Hepatocyte (in vitro differentiated cells): ENCODE measurements around the gene USP24.

Experiments used
- EZH2 ChIP-seq: fragments of 200-600 bp; sonication (generic); IDR thresholded peaks from 2 replicates; pipeline ENCODE4 v1.6.1; 2016; ENCODE audit warnings: antibody characterized with exemption, mild to moderate bottlenecking, borderline replicate concordance
- EZH2phosphoT487 ChIP-seq: fragments of 200-600 bp; sonication (generic); IDR thresholded peaks from one replicate; pipeline ENCODE4 v1.6.1; 2018; ENCODE audit warnings: antibody characterized with exemption, mild to moderate bottlenecking, low read depth, moderate library complexity; ENCODE audit not compliant: unreplicated experiment, severe bottlenecking
- TF ChIP-seq, protein P1 (sequence below): fragments of 200-600 bp; sonication (generic); IDR thresholded peaks from 2 replicates; pipeline ENCODE4 v1.5.1; 2016; ENCODE audit warnings: antibody characterized with exemption, mild to moderate bottlenecking; ENCODE audit not compliant: poor library complexity

DNA sequence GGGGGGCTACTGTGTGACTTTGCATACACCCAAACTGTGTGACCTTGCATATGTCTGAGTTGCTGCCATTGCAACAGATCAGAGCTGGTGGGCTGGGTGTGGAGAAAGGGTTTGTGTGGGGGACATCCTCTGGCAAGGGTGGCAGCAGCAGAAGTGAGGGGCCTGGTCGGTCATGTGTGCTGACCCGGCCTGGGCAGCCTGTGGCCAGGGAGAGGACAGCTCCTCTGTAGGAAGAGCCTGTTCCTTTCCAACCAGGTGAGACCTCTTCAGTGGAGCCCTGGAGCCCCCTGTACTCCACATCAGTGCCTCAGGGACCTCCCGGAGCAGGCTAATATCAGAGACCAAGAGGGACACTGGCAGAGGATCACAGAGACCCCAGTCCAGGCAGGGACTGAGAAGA lies 167.6 kb downstream of the USP24 start:
- TF ChIP-seq, protein P1, sequence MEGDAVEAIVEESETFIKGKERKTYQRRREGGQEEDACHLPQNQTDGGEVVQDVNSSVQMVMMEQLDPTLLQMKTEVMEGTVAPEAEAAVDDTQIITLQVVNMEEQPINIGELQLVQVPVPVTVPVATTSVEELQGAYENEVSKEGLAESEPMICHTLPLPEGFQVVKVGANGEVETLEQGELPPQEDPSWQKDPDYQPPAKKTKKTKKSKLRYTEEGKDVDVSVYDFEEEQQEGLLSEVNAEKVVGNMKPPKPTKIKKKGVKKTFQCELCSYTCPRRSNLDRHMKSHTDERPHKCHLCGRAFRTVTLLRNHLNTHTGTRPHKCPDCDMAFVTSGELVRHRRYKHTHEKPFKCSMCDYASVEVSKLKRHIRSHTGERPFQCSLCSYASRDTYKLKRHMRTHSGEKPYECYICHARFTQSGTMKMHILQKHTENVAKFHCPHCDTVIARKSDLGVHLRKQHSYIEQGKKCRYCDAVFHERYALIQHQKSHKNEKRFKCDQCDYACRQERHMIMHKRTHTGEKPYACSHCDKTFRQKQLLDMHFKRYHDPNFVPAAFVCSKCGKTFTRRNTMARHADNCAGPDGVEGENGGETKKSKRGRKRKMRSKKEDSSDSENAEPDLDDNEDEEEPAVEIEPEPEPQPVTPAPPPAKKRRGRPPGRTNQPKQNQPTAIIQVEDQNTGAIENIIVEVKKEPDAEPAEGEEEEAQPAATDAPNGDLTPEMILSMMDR = no peak
- TF ChIP-seq EZH2 (no peak), EZH2phosphoT487 (no peak)
